ENCODE measurements around the gene ARID1B. TPM values are rescaled to one million over a fixed set of nuclear protein-coding genes. Genes with fewer than 3 reads are reported as not detected.

ARID1B gene
- total and polyA plus RNA-seq, 7 donors = 8.4 to 115 (median 69.6) TPM

- Histone ChIP-seq H3K27ac (peak overlapping the region; percentile 97 to 99 (median 98)), H3K4me1 (peaks cover 3 to 59% (median 47%) of the 10 kb centered on the region in 4 donors), H3K4me3 (peak overlapping the region; percentile 14 to 93 (median 92)), H3K9me3 (no peaks in the 10 kb centered on the region), H3K27me3 (no peaks in the 10 kb centered on the region), H3K36me3 (no peaks in the 10 kb centered on the region)
- TF ChIP-seq POLR2A (IDR thresholded peaks at IDR 0.05) = no peak
- intact Hi-C loops (cut with DNase I) = loop anchor here (5.0 kb wide), 1 partner anchor 46 kb away; no protein-coding TSS in a partner anchor
- WGBS, 2 donors = 8 to 9% methylated on average over 8 of the region's 8 CpGs
- DNase-seq = no peak
Observed at GRCh38 chr6:156780962-156781853, 4.0 kb downstream of the ARID1B start.

GRCh38 chr6:156781861-156782631 lies 4.9 kb downstream of the ARID1B start:
- H3K4me3 ChIP-seq = peak overlapping the region; percentile 14 to 93 (median 92)
- 4 to 6% methylated on average over 8 of the region's 8 CpGs for WGBS, 2 donors
- intact Hi-C loops (cut with DNase I) = loop anchor here (5.0 kb wide), 1 partner anchor 45 kb away; no protein-coding TSS in a partner anchor

GRCh38 chr6:156782691-156783320 lies 5.6 kb downstream of the ARID1B start:
- DNase-seq = no peak
- 6 to 9% methylated on average over 2 of the region's 2 CpGs for WGBS, 2 donors
- H3K4me1 ChIP-seq = peaks cover 0 to 71% (median 58%) of the 10 kb centered on the region in 4 donors
- TF ChIP-seq EP300 (IDR thresholded peaks at IDR 0.05) (no peak), POLR2AphosphoS5 (IDR thresholded peaks at IDR 0.05) (no peak)
- TF ChIP-seq, protein P1, sequence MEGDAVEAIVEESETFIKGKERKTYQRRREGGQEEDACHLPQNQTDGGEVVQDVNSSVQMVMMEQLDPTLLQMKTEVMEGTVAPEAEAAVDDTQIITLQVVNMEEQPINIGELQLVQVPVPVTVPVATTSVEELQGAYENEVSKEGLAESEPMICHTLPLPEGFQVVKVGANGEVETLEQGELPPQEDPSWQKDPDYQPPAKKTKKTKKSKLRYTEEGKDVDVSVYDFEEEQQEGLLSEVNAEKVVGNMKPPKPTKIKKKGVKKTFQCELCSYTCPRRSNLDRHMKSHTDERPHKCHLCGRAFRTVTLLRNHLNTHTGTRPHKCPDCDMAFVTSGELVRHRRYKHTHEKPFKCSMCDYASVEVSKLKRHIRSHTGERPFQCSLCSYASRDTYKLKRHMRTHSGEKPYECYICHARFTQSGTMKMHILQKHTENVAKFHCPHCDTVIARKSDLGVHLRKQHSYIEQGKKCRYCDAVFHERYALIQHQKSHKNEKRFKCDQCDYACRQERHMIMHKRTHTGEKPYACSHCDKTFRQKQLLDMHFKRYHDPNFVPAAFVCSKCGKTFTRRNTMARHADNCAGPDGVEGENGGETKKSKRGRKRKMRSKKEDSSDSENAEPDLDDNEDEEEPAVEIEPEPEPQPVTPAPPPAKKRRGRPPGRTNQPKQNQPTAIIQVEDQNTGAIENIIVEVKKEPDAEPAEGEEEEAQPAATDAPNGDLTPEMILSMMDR (IDR thresholded peaks at IDR 0.05) = no peak
- H3K27me3 ChIP-seq = no peaks in the 10 kb centered on the region
- peak overlapping the region; percentile 97 to 99 (median 98) for H3K27ac ChIP-seq
- H3K36me3 ChIP-seq = no peaks in the 10 kb centered on the region
- H3K4me3 ChIP-seq = peak overlapping the region; percentile 14 to 93 (median 92)
- intact Hi-C loops (cut with DNase I) = loop anchor here (5.0 kb wide), 1 partner anchor 44 kb away; no protein-coding TSS in a partner anchor
- H3K9me3 ChIP-seq = no peaks in the 10 kb centered on the region

More at GRCh38 chr6:156781861-156782631, 4.9 kb downstream of the ARID1B start:
- Histone ChIP-seq H3K36me3 (no peaks in the 10 kb centered on the region), H3K27ac (peak overlapping the region; percentile 97 to 99 (median 98)), H3K27me3 (no peaks in the 10 kb centered on the region), H3K9me3 (no peaks in the 10 kb centered on the region), H3K4me1 (peaks cover 3 to 63% (median 50%) of the 10 kb centered on the region in 4 donors)
- TF ChIP-seq POLR2AphosphoS5 (IDR thresholded peaks at IDR 0.05) = no peak
- TF ChIP-seq, protein P1 (IDR thresholded peaks at IDR 0.05) = no peak
- TF ChIP-seq EP300 (IDR thresholded peaks at IDR 0.05) = no peak
- no peak for TF ChIP-seq POLR2A (IDR thresholded peaks at IDR 0.05)
- DNase-seq = no peak

DNA sequence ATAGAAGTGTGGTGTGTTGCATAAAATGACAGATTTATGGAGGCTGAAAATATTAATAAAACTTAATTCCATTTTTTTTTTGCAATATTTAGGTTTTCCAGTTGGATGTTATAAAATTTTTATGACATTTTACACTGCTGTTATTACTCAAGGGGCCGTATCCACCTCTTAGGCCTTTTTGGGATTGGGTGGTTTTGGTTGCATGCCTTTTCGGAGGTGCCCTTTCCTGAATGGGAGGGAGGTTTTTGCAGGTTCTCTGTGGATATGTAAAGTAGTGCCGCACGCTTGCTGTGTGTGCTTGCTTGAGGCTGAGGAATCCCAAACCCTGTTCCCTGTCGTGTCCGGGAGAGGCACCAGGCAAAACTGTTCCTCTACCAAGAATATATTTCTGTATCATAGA lies 6.8 kb downstream of the ARID1B start:
- no peak for DNase-seq
- H3K36me3 ChIP-seq = no peaks in the 10 kb centered on the region
- 74 to 88% methylated on average over 6 of the region's 6 CpGs for WGBS, 2 donors
- intact Hi-C loops (cut with DNase I) = loop anchor here (5.0 kb wide), 1 partner anchor 43 kb away; no protein-coding TSS in a partner anchor
- H3K27ac ChIP-seq = peak overlapping the region; percentile 97 to 99 (median 98)
- TF ChIP-seq EP300 (IDR thresholded peaks at IDR 0.05) (no peak), POLR2A (IDR thresholded peaks at IDR 0.05) (no peak), POLR2AphosphoS5 (IDR thresholded peaks at IDR 0.05) (no peak)
- TF ChIP-seq, protein P1 (IDR thresholded peaks at IDR 0.05) = no peak
- peaks cover 0 to 82% (median 67%) of the 10 kb centered on the region in 4 donors for H3K4me1 ChIP-seq
- H3K9me3 ChIP-seq = no peaks in the 10 kb centered on the region
- peak overlapping the region in 1 of 4 donors; percentile 92 for H3K4me3 ChIP-seq
- H3K27me3 ChIP-seq = no peaks in the 10 kb centered on the region
